GM23248 (cell line): ENCODE data around the gene OR10G3.

Experiments used
- EZH2 ChIP-seq: fragments of 200-600 bp; sonication (generic); IDR thresholded peaks from 2 replicates; pipeline ENCODE4 v1.6.1; 2018; ENCODE audit warnings: antibody characterized with exemption, mild to moderate bottlenecking; ENCODE audit not compliant: insufficient read depth, poor library complexity, severe bottlenecking
- EZH2phosphoT487 ChIP-seq: fragments of 200-600 bp; sonication (generic); IDR thresholded peaks from 2 replicates; pipeline ENCODE4 v1.6.1; 2018; ENCODE audit warnings: antibody characterized with exemption, moderate library complexity, mild to moderate bottlenecking, low read depth; ENCODE audit not compliant: insufficient read depth

DNA sequence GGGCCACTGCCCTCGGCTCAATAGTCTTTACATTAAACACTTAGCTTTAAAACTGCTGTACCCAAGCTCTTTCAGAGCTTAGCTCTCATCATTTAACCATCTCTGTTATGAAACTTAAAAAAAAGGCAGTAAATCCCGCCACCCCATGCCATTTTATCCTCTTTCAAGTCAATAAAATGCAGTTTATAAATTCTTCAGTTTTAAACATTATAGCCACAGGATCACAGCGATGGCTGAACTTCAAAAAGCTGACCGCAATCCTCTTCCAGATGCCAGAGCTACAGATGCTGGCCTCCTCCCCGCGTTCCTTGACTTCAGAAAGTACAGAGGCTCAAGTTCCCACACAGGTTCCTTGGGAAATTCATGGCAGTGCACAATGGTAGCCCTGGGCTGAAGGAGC, 4.2 kb downstream of the OR10G3 start:
- TF ChIP-seq EZH2phosphoT487 (no peak), EZH2 (no peak)
